ENCODE results near the gene S100A14. TPM values are rescaled to one million over a fixed set of nuclear protein-coding genes. Genes with fewer than 3 reads are reported as not detected.
A peak's percentile ranks its signal among the peaks of the same experiment; 100 is the strongest.

Gene S100A14
- polyA plus RNA-seq, 2 of the 4 experiments (the other 2 are of a cell fraction) = 0.21 TPM

GRCh38 chr1:153649137-153649862 is 33.2 kb upstream of the S100A14 start:
- ChIA-PET POLR2A (interaction anchor here (0.6 to 1.6 kb wide), 4 partner anchors 15 to 81 kb away, joined by 3 to 11 read pairs (median 3); partner anchors contain the start of gene CHTOP), CTCF (interaction anchor here (0.6 to 6.3 kb wide), 11 partner anchors 10 to 298 kb away, joined by 3 to 35 read pairs (median 4); partner anchors contain the start of genes NPR1 and SNAPIN)
- DNase-seq (ENCODE audit: low read depth in 1 of 2, low spot score in 1 of 2) (no peak), FAIRE-seq (no peak), ATAC-seq (peak; percentile 51 to 55)
- peaks cover 6% of the 10 kb centered on the region; the same call in 1 of the 3 replicates for H3K4me1 ChIP-seq
- H3K9me3 ChIP-seq = no peaks in the 10 kb centered on the region
- WGBS (ENCODE audit: missing lambda C conversion rate) = 59% methylated on average over 3 of the region's 3 CpGs
- TF ChIP-seq ZSCAN20 (CRISPR knock-in tag; IDR thresholded peaks at IDR 0.05) (no peak), MAZ (IDR thresholded peaks at IDR 0.05; ENCODE audit: borderline replicate concordance, low read depth, low read length) (no peak), HOXA7 (CRISPR knock-in tag; IDR thresholded peaks at IDR 0.05) (no peak), RCOR1 (IDR thresholded peaks at IDR 0.05; ENCODE audit: low read depth, low read length) (no peak), NPAS2 (CRISPR knock-in tag; IDR thresholded peaks at IDR 0.05; ENCODE audit: borderline replicate concordance) (no peak), ZC3H11A (IDR thresholded peaks at IDR 0.05) (no peak), POLR2AphosphoS2 (conservative IDR thresholded peaks at IDR 0.05; ENCODE audit: low read length) (no peak), HES2 (IDR thresholded peaks at IDR 0.05) (no peak), POLR2A (IDR thresholded peaks at IDR 0.05; ENCODE audit: low read length) (no peak), CBX2 (IDR thresholded peaks at IDR 0.05; ENCODE audit: borderline replicate concordance, low read depth) (no peak), HOXB13 (CRISPR knock-in tag; IDR thresholded peaks at IDR 0.05; ENCODE audit: low read depth) (no peak), ATOH8 (CRISPR knock-in tag; IDR thresholded peaks at IDR 0.05; ENCODE audit: low read depth) (no peak), PBX3 (IDR thresholded peaks at IDR 0.05) (no peak), MAFK (IDR thresholded peaks at IDR 0.05; ENCODE audit: partially characterized antibody) (no peak), FOSL2 (IDR thresholded peaks at IDR 0.05) (no peak), FOSL2 (CRISPR knock-in tag; IDR thresholded peaks at IDR 0.05) (no peak), CHD2 (IDR thresholded peaks at IDR 0.05; ENCODE audit: low read length, partially characterized antibody) (no peak), HEYL (CRISPR knock-in tag; IDR thresholded peaks at IDR 0.05) (no peak), SREBF2 (IDR thresholded peaks at IDR 0.05) (no peak), BHLHE40 (IDR thresholded peaks at IDR 0.05; ENCODE audit: low read depth, low read length) (no peak)
- H3K4me3 ChIP-seq = no peak overlapping the region
- no peak overlapping the region for H3K27ac ChIP-seq
- H3K4me2 ChIP-seq = no peak overlapping the region

GRCh38 chr1:153648000-153648643 is 32.0 kb upstream of the S100A14 start:
- POLR2A ChIA-PET = interaction anchor here (0.8 to 1.6 kb wide), 7 partner anchors 8 to 76 kb away, joined by 3 to 11 read pairs (median 4); partner anchors contain the start of genes CHTOP, ILF2 and S100A13
- H3K4me3 ChIP-seq = no peak overlapping the region
- WGBS (ENCODE audit: missing lambda C conversion rate) = 84% methylated on average over 10 of the region's 10 CpGs
- CTCF ChIA-PET = interaction anchor here (0.6 to 6.3 kb wide), 11 partner anchors 8 to 480 kb away, joined by 3 to 35 read pairs (median 4); partner anchors contain the start of genes CHTOP, S100A1 and S100A13
- H3K4me1 ChIP-seq = peaks cover 11% of the 10 kb centered on the region; the same call in 2 of the 3 replicates
- FAIRE-seq = no peak
- H3K27ac ChIP-seq = no peak overlapping the region
- TF ChIP-seq KDM1A (IDR thresholded peaks at IDR 0.05; ENCODE audit: low read depth) (no peak), BCL3 (IDR thresholded peaks at IDR 0.05) (no peak), SREBF2 (IDR thresholded peaks at IDR 0.05) (no peak), POLR2AphosphoS2 (conservative IDR thresholded peaks at IDR 0.05; ENCODE audit: low read length) (no peak), FOSB (CRISPR knock-in tag; IDR thresholded peaks at IDR 0.05) (0 out of 2 replicates have a peak, but pooled peaks have one; percentile 38)
- no peaks in the 10 kb centered on the region for H3K9me3 ChIP-seq
- no peak for DNase-seq (ENCODE audit: low read depth in 1 of 2, low spot score in 1 of 2)
- H3K4me2 ChIP-seq = no peak overlapping the region
- peak in 1 of 2 experiments; percentile 38; a peak in 3 of 6 replicates for ATAC-seq

Data from A549 (cell line).